Measurements from ENCODE around the gene STK39.

The STK39 gene

GRCh38 chr2:168138374-168138773 lies 109.0 kb downstream of the STK39 start:
- no peak for TF ChIP-seq POLR2AphosphoS5 (IDR thresholded peaks at IDR 0.05; ENCODE audit: low read depth)
- TF ChIP-seq SPI1 (IDR thresholded peaks at IDR 0.05; ENCODE audit: borderline replicate concordance, low read depth) = no peak
- no peak for TF ChIP-seq CTCF (IDR thresholded peaks at IDR 0.05; ENCODE audit: insufficient read depth, low read length)
- no peak for TF ChIP-seq REST (IDR thresholded peaks at IDR 0.05; ENCODE audit: insufficient replicate concordance, low read depth)
- TF ChIP-seq GABPA (IDR thresholded peaks at IDR 0.05; ENCODE audit: low read depth) = no peak
- H3K27me3 ChIP-seq (ENCODE audit: insufficient read depth, poor library complexity, severe bottlenecking) = no peaks in the 10 kb centered on the region
- no peak overlapping the region for H3K27ac ChIP-seq (replicated peaks)
- no peak for DNase-seq (ENCODE audit: low read depth in 1 of 2, low spot score in 1 of 2)
- no peak overlapping the region for H3K4me3 ChIP-seq (replicated peaks; ENCODE audit: insufficient read depth, low read length)

- Histone ChIP-seq H3K27me3 (ENCODE audit: insufficient read depth, poor library complexity, severe bottlenecking) (no peaks in the 10 kb centered on the region), H3K27ac (replicated peaks) (no peak overlapping the region), H3K4me3 (replicated peaks; ENCODE audit: insufficient read depth, low read length) (no peak overlapping the region)
- TF ChIP-seq REST (IDR thresholded peaks at IDR 0.05; ENCODE audit: insufficient replicate concordance, low read depth) (no peak), POLR2AphosphoS5 (IDR thresholded peaks at IDR 0.05; ENCODE audit: low read depth) (no peak), SPI1 (IDR thresholded peaks at IDR 0.05; ENCODE audit: borderline replicate concordance, low read depth) (no peak), CTCF (IDR thresholded peaks at IDR 0.05; ENCODE audit: insufficient read depth, low read length) (no peak), GABPA (IDR thresholded peaks at IDR 0.05; ENCODE audit: low read depth) (no peak)
- DNase-seq (ENCODE audit: low read depth in 1 of 2, low spot score in 1 of 2) = no peak
Observed at GRCh38 chr2:168137510-168138180, 109.8 kb downstream of the STK39 start.

- H3K27me3 ChIP-seq (ENCODE audit: insufficient read depth, poor library complexity, severe bottlenecking) = no peaks in the 10 kb centered on the region
- no peak overlapping the region for H3K4me3 ChIP-seq (replicated peaks; ENCODE audit: insufficient read depth, low read length)
- H3K27ac ChIP-seq (replicated peaks) = no peak overlapping the region
- no peak for DNase-seq (ENCODE audit: low read depth in 1 of 2, low spot score in 1 of 2)
- TF ChIP-seq SPI1 (IDR thresholded peaks at IDR 0.05; ENCODE audit: borderline replicate concordance, low read depth) (no peak), REST (IDR thresholded peaks at IDR 0.05; ENCODE audit: insufficient replicate concordance, low read depth) (no peak), CTCF (IDR thresholded peaks at IDR 0.05; ENCODE audit: insufficient read depth, low read length) (peak; percentile 52), GABPA (IDR thresholded peaks at IDR 0.05; ENCODE audit: low read depth) (no peak), POLR2AphosphoS5 (IDR thresholded peaks at IDR 0.05; ENCODE audit: low read depth) (no peak)
Observed at GRCh38 chr2:168136392-168136977, 110.9 kb downstream of the STK39 start.

Measured in HL-60 (cell line).